ENCODE measurements around the gene MAML3.

DNA sequence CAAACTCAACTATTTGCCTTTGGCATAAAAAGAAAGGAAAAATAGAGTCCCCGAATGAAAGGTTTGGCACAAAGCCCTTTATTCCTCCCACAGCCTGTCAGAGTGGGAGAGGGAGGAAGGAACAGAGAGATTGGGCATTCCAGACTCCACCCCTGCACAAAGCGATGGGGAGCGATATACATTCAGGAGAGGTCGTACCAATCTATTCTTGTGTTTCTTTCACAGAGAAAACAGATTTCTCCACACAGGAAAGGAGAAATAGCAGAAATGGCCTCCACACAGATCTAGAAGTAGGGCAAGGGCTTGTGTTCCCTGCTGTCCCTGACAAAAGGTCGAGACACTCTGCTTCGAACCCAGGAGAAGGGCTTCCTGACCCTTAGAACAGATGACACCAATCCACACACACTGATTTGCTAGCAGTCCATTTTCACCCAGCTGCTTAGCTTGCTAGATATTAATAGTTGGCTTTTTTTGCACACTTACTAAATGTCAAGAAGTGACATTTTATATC is 197.4 kb downstream of the MAML3 start:
- no peak for TF ChIP-seq POLR2A (IDR thresholded peaks at IDR 0.05)
- TF ChIP-seq, protein P1, sequence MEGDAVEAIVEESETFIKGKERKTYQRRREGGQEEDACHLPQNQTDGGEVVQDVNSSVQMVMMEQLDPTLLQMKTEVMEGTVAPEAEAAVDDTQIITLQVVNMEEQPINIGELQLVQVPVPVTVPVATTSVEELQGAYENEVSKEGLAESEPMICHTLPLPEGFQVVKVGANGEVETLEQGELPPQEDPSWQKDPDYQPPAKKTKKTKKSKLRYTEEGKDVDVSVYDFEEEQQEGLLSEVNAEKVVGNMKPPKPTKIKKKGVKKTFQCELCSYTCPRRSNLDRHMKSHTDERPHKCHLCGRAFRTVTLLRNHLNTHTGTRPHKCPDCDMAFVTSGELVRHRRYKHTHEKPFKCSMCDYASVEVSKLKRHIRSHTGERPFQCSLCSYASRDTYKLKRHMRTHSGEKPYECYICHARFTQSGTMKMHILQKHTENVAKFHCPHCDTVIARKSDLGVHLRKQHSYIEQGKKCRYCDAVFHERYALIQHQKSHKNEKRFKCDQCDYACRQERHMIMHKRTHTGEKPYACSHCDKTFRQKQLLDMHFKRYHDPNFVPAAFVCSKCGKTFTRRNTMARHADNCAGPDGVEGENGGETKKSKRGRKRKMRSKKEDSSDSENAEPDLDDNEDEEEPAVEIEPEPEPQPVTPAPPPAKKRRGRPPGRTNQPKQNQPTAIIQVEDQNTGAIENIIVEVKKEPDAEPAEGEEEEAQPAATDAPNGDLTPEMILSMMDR (IDR thresholded peaks at IDR 0.05): no peak
